Progenitor cell of endocrine pancreas (in vitro differentiated cells): ENCODE data around the gene GLRX. TPM values are rescaled to one million over a fixed set of nuclear protein-coding genes. Genes with fewer than 3 reads are reported as not detected.

Source experiments
- DNase-seq: peaks from one replicate; pipeline ENCODE4 v3.0.0; 2021; ENCODE audit warnings: low spot score; ENCODE audit not compliant: unreplicated experiment
- H3K27ac Mint-ChIP-seq: 2 replicates; pipeline ENCODE4 v1.8.0; 2021; ENCODE audit warnings: mild to moderate bottlenecking, moderate library complexity, mixed read lengths
- H3K27me3 Mint-ChIP-seq: 2 replicates; pipeline ENCODE4 v1.8.0; 2021; ENCODE audit warnings: mixed read lengths
- H3K36me3 Mint-ChIP-seq: 2 replicates; pipeline ENCODE4 v1.8.0; 2022; ENCODE audit warnings: mixed read lengths; ENCODE audit not compliant: insufficient read depth
- H3K4me1 Mint-ChIP-seq: 2 replicates; pipeline ENCODE4 v1.8.0; 2021; ENCODE audit warnings: low read depth, mixed read lengths
- H3K4me3 Mint-ChIP-seq: 2 replicates; pipeline ENCODE4 v1.8.0; 2021; ENCODE audit warnings: low read depth, mild to moderate bottlenecking, moderate library complexity, mixed read lengths
- H3K9me3 Mint-ChIP-seq: 2 replicates; pipeline ENCODE4 v1.8.0; 2021; ENCODE audit warnings: low read depth, mixed read lengths
- CTCF ChIP-seq: fragments of 200-600 bp; sonication (generic); IDR thresholded peaks from one replicate; pipeline ENCODE4 v1.5.0; 2021; ENCODE audit warnings: antibody characterized with exemption, mild to moderate bottlenecking; ENCODE audit not compliant: unreplicated experiment
- total RNA-seq: library from RNA; stranded (reverse); gene quantifications from 2 replicates; pipeline ENCODE4 v1.2.1, GENCODE V29; 2021

Gene GLRX
- total RNA-seq, 1 donor from 2014 or later, result 12.7 TPM

- peaks cover 8% of the 10 kb centered on the region for H3K27me3 Mint-ChIP-seq
- no peaks in the 10 kb centered on the region for H3K9me3 Mint-ChIP-seq
- H3K27ac Mint-ChIP-seq, result no peak overlapping the region
- peaks cover 30% of the 10 kb centered on the region for H3K4me1 Mint-ChIP-seq
- DNase-seq, result no peak
- no peak for TF ChIP-seq CTCF
- no peak overlapping the region for H3K4me3 Mint-ChIP-seq
- H3K36me3 Mint-ChIP-seq, result no peaks in the 10 kb centered on the region
Observed at GRCh38 chr5:95824747-95825146, 2.2 kb upstream of the GLRX start.

- Mint-ChIP-seq H3K4me1 (peaks cover 30% of the 10 kb centered on the region), H3K4me3 (no peak overlapping the region), H3K36me3 (no peaks in the 10 kb centered on the region), H3K9me3 (no peaks in the 10 kb centered on the region), H3K27ac (peak overlapping the region; percentile 73), H3K27me3 (peaks cover 8% of the 10 kb centered on the region)
- DNase-seq, result no peak
- no peak for TF ChIP-seq CTCF
Observed at GRCh38 chr5:95823738-95824609, 1.4 kb upstream of the GLRX start.

- Mint-ChIP-seq H3K4me3 (peak overlapping the region; percentile 88), H3K27ac (peak overlapping the region; percentile 73), H3K27me3 (peaks cover 8% of the 10 kb centered on the region), H3K4me1 (peaks cover 32% of the 10 kb centered on the region), H3K9me3 (no peaks in the 10 kb centered on the region), H3K36me3 (no peaks in the 10 kb centered on the region)
- DNase-seq, result no peak
- TF ChIP-seq CTCF, result no peak
Observed at GRCh38 chr5:95823218-95823737, 752 bp upstream of the GLRX start.

- no peak for DNase-seq
- Mint-ChIP-seq H3K9me3 (no peaks in the 10 kb centered on the region), H3K27ac (peak overlapping the region; percentile 92), H3K27me3 (peaks cover under 1% of the 10 kb centered on the region), H3K4me1 (peaks cover 32% of the 10 kb centered on the region), H3K36me3 (no peaks in the 10 kb centered on the region), H3K4me3 (peak overlapping the region; percentile 88)
- TF ChIP-seq CTCF, result no peak
Observed at GRCh38 chr5:95822043-95822541, 434 bp downstream of the GLRX start.

- no peak for TF ChIP-seq CTCF
- peak overlapping the region; percentile 88 for H3K4me3 Mint-ChIP-seq
- H3K36me3 Mint-ChIP-seq, result peaks cover under 1% of the 10 kb centered on the region
- no peaks in the 10 kb centered on the region for H3K9me3 Mint-ChIP-seq
- no peak for DNase-seq
- H3K27me3 Mint-ChIP-seq, result no peaks in the 10 kb centered on the region
- H3K27ac Mint-ChIP-seq, result peak overlapping the region; percentile 92
- peaks cover 32% of the 10 kb centered on the region for H3K4me1 Mint-ChIP-seq
Observed at GRCh38 chr5:95821110-95822021, 1.2 kb downstream of the GLRX start.
